HFFc6 (cell line): ENCODE measurements around the gene MC4R. TPM values are rescaled to one million over a fixed set of nuclear protein-coding genes. Genes with fewer than 3 reads are reported as not detected.

Experiments used
- DNase-seq: peaks from one replicate; pipeline ENCODE4 v3.0.0-alpha.2; 2018
- H3K27ac Mint-ChIP-seq: 2 replicates; pipeline ENCODE4 v1.8.0; 2020; ENCODE audit warnings: mild to moderate bottlenecking, mixed read lengths
- H3K27me3 Mint-ChIP-seq: 2 replicates; pipeline ENCODE4 v1.8.0; 2021; ENCODE audit warnings: mild to moderate bottlenecking, moderate library complexity, mixed read lengths; ENCODE audit not compliant: insufficient read depth
- H3K36me3 Mint-ChIP-seq: 2 replicates; pipeline ENCODE4 v1.8.0; 2021; ENCODE audit warnings: low read depth, mixed read lengths
- H3K4me1 Mint-ChIP-seq: 2 replicates; pipeline ENCODE4 v1.8.0; 2020; ENCODE audit warnings: low read depth, mixed read lengths
- H3K4me3 Mint-ChIP-seq: 2 replicates; pipeline ENCODE4 v1.8.0; 2020; ENCODE audit warnings: mild to moderate bottlenecking, moderate library complexity, mixed read lengths
- H3K9me3 Mint-ChIP-seq: 2 replicates; pipeline ENCODE4 v1.8.0; 2020; ENCODE audit warnings: mild to moderate bottlenecking, mixed read lengths
- CTCF ChIP-seq: fragments of 200-600 bp; sonication (generic); IDR thresholded peaks from 2 replicates; pipeline ENCODE4 v1.5.0; 2021; ENCODE audit warnings: antibody characterized with exemption, mild to moderate bottlenecking
- total RNA-seq, 6 experiments: library from RNA; stranded (reverse); fragmentation: NEBNext Ultra II Directional; extraction: Animal tissue kit (Norgen Biotek cat#: 25700); gene quantifications; 2 replicates in 1 of 6; 3 replicates in 5 of 6; pipeline ENCODE4 v1.2.3, GENCODE V29; 2021

The MC4R gene
- total RNA-seq, 6 experiments from 2014 or later: not detected

DNA sequence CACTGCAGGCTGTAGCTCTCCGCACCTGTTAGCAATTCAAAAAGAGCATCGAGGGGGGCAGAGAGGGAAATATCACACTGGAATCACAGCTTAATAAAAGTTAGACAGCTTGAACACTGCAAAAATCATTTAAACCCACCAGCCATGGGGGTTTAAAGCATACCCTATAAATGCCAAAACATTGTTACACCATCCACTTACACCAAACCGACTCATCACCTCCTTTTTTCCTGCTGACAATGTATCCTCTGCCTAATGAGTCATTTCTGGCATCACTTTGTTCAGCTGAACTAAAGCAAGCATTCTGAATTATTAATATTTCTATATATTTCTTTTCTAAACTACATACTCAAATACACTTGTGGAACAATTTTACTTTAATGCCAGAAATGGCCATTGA is 21.6 kb downstream of the MC4R start:
- no peak overlapping the region for H3K4me3 Mint-ChIP-seq
- no peaks in the 10 kb centered on the region for H3K4me1 Mint-ChIP-seq
- no peaks in the 10 kb centered on the region for H3K36me3 Mint-ChIP-seq
- peaks cover 4% of the 10 kb centered on the region for H3K27me3 Mint-ChIP-seq
- no peak for DNase-seq
- TF ChIP-seq CTCF: no peak
- no peaks in the 10 kb centered on the region for H3K9me3 Mint-ChIP-seq
- no peak overlapping the region for H3K27ac Mint-ChIP-seq

GRCh38 chr18:60350150-60350549 is 22.4 kb downstream of the MC4R start:
- H3K36me3 Mint-ChIP-seq: no peaks in the 10 kb centered on the region
- H3K4me3 Mint-ChIP-seq: no peak overlapping the region
- no peak for TF ChIP-seq CTCF
- no peak for DNase-seq
- no peaks in the 10 kb centered on the region for H3K4me1 Mint-ChIP-seq
- H3K9me3 Mint-ChIP-seq: no peaks in the 10 kb centered on the region
- H3K27ac Mint-ChIP-seq: no peak overlapping the region
- peaks cover 4% of the 10 kb centered on the region for H3K27me3 Mint-ChIP-seq

- H3K4me1 Mint-ChIP-seq: no peaks in the 10 kb centered on the region
- TF ChIP-seq CTCF: no peak
- no peak for DNase-seq
- H3K36me3 Mint-ChIP-seq: no peaks in the 10 kb centered on the region
- no peak overlapping the region for H3K27ac Mint-ChIP-seq
- H3K9me3 Mint-ChIP-seq: no peaks in the 10 kb centered on the region
- peaks cover 7% of the 10 kb centered on the region for H3K27me3 Mint-ChIP-seq
- no peak overlapping the region for H3K4me3 Mint-ChIP-seq
Observed at GRCh38 chr18:60347526-60348045, 25.0 kb downstream of the MC4R start.

DNA sequence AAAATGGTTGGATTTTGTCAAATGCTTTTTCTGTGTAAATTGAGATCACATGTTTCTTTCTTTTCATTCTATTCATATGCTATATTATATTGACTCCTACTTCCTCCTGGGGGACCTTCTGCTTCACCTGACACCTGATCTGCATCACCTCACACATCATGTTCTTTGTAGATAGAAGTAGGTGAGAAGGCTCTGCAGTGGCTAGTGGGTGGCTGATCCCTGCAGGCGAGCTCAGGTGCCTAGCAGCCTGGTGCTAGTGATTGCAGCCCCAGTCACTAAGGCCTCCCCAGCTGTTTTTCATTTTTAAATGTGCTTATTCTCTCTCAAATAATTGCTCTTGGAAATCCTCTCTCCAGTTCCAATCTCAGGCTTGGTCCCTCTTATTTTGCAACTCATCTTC is 33.6 kb downstream of the MC4R start:
- Mint-ChIP-seq H3K27me3 (peaks cover 11% of the 10 kb centered on the region; the same call in 1 of the 2 replicates), H3K27ac (no peak overlapping the region)
- TF ChIP-seq CTCF: no peak

DNA sequence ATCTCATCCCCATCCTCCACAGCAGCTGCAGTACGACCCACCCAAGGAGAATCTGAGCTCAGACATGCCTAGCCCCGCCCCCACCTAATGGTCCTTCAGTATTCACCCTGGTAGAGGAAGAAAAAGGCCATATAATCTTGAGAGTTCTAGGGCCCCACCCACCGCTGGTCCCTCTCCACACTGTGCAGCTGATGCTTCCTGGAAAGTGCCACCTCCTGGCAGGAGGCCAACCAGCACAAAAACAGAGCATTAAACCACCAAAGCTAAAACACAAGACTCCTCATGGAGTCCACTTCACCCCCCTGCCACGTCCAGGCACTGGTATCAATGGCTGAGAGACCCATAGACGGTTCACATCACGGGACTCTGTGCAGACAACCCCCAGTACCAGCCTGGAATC is 40.7 kb downstream of the MC4R start:
- H3K36me3 Mint-ChIP-seq: no peaks in the 10 kb centered on the region
- H3K9me3 Mint-ChIP-seq: no peaks in the 10 kb centered on the region
- DNase-seq: no peak
- no peak overlapping the region for H3K4me3 Mint-ChIP-seq
- peaks cover 5% of the 10 kb centered on the region; the same call in 1 of the 2 replicates for H3K27me3 Mint-ChIP-seq
- H3K4me1 Mint-ChIP-seq: no peaks in the 10 kb centered on the region
- no peak for TF ChIP-seq CTCF
- H3K27ac Mint-ChIP-seq: no peak overlapping the region

More for the DNA sequence above, 33.6 kb downstream of the MC4R start:
- no peaks in the 10 kb centered on the region for H3K9me3 Mint-ChIP-seq
- no peak for DNase-seq
- no peak overlapping the region for H3K4me3 Mint-ChIP-seq
- no peaks in the 10 kb centered on the region for H3K36me3 Mint-ChIP-seq
- no peaks in the 10 kb centered on the region for H3K4me1 Mint-ChIP-seq

DNA sequence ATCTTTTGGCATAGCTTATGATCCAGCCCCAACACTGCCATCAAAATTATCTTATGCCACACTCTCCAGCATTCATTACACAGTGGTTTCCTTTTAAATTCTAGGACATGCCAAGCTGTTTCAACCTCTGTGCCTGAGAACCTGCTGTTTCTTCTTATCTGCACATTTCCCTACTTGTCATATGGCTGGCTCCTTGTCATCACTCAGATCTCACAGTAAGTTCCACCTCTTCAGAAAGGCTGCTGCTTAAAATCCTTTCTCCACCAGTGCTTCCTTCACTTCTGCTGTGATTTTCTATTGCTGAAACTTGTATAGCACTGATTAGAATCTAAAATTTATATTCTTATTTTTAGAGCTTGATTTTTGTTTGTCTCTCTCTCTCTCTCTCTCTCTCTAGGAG is 43.4 kb downstream of the MC4R start:
- Mint-ChIP-seq H3K27me3 (no peaks in the 10 kb centered on the region; the same call in 1 of the 2 replicates), H3K4me1 (no peaks in the 10 kb centered on the region), H3K9me3 (no peaks in the 10 kb centered on the region), H3K36me3 (no peaks in the 10 kb centered on the region), H3K4me3 (no peak overlapping the region), H3K27ac (no peak overlapping the region)
- no peak for DNase-seq
- TF ChIP-seq CTCF: no peak
